Keratinocyte (primary cell): ENCODE data around the gene DNAJC13. TPM values are rescaled to one million over a fixed set of nuclear protein-coding genes. Genes with fewer than 3 reads are reported as not detected.

Experiments
- DNase-seq: peaks from one replicate; pipeline ENCODE4 v3.0.0-alpha.2; 2011; ENCODE audit warnings: low read depth, missing footprints, low spot score
- FAIRE-seq: peaks from 2 replicates; lab custom pipeline; 2011; peaks lifted over from hg19 to GRCh38; lab: Jason Lieb, UNC
- H2AFZ ChIP-seq: 2 replicates; pipeline ENCODE4 v1.6.0; 2012; ENCODE audit warnings: low read length, control low read depth, inconsistent platforms; ENCODE audit not compliant: control insufficient read depth
- H3K27ac ChIP-seq: 2 replicates; pipeline ENCODE4 v1.5.1; 2011; ENCODE audit warnings: low read length; ENCODE audit not compliant: control insufficient read depth, insufficient read depth
- H3K27me3 ChIP-seq: 3 replicates; pipeline ENCODE4 v1.6.0; 2011; ENCODE audit warnings: low read length; ENCODE audit not compliant: control insufficient read depth, insufficient read depth; ENCODE audit errors: extremely low read depth
- H3K36me3 ChIP-seq, 2 experiments: 2 replicates in 1 of 2; 3 replicates in 1 of 2; pipeline ENCODE4 v1.5.1; 2011; ENCODE audit warnings: low read length in 2 of 2, mild to moderate bottlenecking in 1 of 2; ENCODE audit not compliant: control insufficient read depth in 2 of 2, insufficient read depth in 2 of 2; ENCODE audit errors: extremely low read depth in 1 of 2
- H3K4me1 ChIP-seq: 3 replicates; pipeline ENCODE4 v1.5.1; 2011; ENCODE audit warnings: low read length; ENCODE audit not compliant: control insufficient read depth, insufficient read depth; ENCODE audit errors: extremely low read depth
- H3K4me2 ChIP-seq: 3 replicates; pipeline ENCODE4 v1.6.0; 2011; ENCODE audit warnings: low read depth, low read length; ENCODE audit not compliant: control insufficient read depth, insufficient read depth; ENCODE audit errors: extremely low read depth
- H3K4me3 ChIP-seq, 3 experiments: fragments of 200-600 bp in 1 of 3; sonication (generic) in 1 of 3; 2 replicates in 2 of 3; 3 replicates in 1 of 3; pipeline ENCODE4 v1.5.1; 2011 to 2016; ENCODE audit warnings: low read length in 3 of 3, mild to moderate bottlenecking in 3 of 3, control low read depth in 2 of 3, inconsistent platforms in 1 of 3, low read depth in 1 of 3, mixed read lengths in 1 of 3, mixed run types in 1 of 3, moderate library complexity in 1 of 3; ENCODE audit not compliant: control insufficient read depth in 2 of 3, insufficient read depth in 2 of 3; ENCODE audit errors: extremely low read depth in 1 of 3
- H3K79me2 ChIP-seq: 2 replicates; pipeline ENCODE4 v1.6.0; 2012; ENCODE audit warnings: low read length; ENCODE audit not compliant: control insufficient read depth, insufficient read depth
- H3K9ac ChIP-seq: 3 replicates; pipeline ENCODE4 v1.6.0; 2011; ENCODE audit warnings: low read length; ENCODE audit not compliant: control insufficient read depth, insufficient read depth; ENCODE audit errors: extremely low read depth
- H3K9me1 ChIP-seq: 3 replicates; pipeline ENCODE4 v1.6.0; 2011; ENCODE audit warnings: low read length; ENCODE audit not compliant: control insufficient read depth, insufficient read depth; ENCODE audit errors: extremely low read depth
- H3K9me3 ChIP-seq: 2 replicates; pipeline ENCODE4 v1.5.1; 2012; ENCODE audit warnings: low read depth, low read length; ENCODE audit not compliant: control insufficient read depth
- H4K20me1 ChIP-seq: 3 replicates; pipeline ENCODE4 v1.6.0; 2011; ENCODE audit warnings: low read length; ENCODE audit not compliant: control insufficient read depth, insufficient read depth; ENCODE audit errors: extremely low read depth
- EZH2 ChIP-seq: IDR thresholded peaks from one replicate; pipeline ENCODE4 v1.6.1; 2012; ENCODE audit warnings: inconsistent platforms, mild to moderate bottlenecking, low read length, moderate library complexity
- dilution Hi-C: fragments of 300-500 bp; cut with MboI; formaldehyde crosslinking; loops from one replicate; pipeline ENCODE4 v1.7.0; 2020; ENCODE audit warnings: low sequenced_read_pairs; ENCODE audit not compliant: extremely low pct_ligation_motif_present
- polyA plus RNA-seq, 5 experiments: library from polyadenylated mRNA; depleted of rRNA in 3 of 5; stranded (reverse) in 3 of 5; stranded (forward) in 1 of 5; unstranded in 1 of 5; fragments of >200 nt; gene quantifications; 1 replicate in 1 of 5; 2 replicates in 3 of 5; 3 replicates in 1 of 5; pipeline versions ENCODE4 v1.2.1 to v1.2.3, GENCODE V29; 2011 to 2012; ENCODE audit warnings: missing spikeins in 2 of 5, low read depth in 1 of 5, low replicate concordance in 1 of 5
- TF ChIP-seq, protein P1 (sequence below), 3 experiments: IDR thresholded peaks in 1 of 3; conservative IDR thresholded peaks in 1 of 3; optimal IDR thresholded peaks in 1 of 3; 2 replicates in 2 of 3; 3 replicates in 1 of 3; pipeline versions ENCODE3 to v1.5.1; 2011; ENCODE audit warnings: low read length in 3 of 3, mild to moderate bottlenecking in 3 of 3, moderate library complexity in 2 of 3, control low read depth in 1 of 3, inconsistent platforms in 1 of 3; ENCODE audit not compliant: insufficient read depth in 2 of 3; ENCODE audit errors: extremely low read depth in 1 of 3

The DNAJC13 gene
- polyA plus RNA-seq, 1 donor (not counting 4 experiments of a cell fraction or from before 2014, with no cell fraction given): 24.3 TPM

DNA sequence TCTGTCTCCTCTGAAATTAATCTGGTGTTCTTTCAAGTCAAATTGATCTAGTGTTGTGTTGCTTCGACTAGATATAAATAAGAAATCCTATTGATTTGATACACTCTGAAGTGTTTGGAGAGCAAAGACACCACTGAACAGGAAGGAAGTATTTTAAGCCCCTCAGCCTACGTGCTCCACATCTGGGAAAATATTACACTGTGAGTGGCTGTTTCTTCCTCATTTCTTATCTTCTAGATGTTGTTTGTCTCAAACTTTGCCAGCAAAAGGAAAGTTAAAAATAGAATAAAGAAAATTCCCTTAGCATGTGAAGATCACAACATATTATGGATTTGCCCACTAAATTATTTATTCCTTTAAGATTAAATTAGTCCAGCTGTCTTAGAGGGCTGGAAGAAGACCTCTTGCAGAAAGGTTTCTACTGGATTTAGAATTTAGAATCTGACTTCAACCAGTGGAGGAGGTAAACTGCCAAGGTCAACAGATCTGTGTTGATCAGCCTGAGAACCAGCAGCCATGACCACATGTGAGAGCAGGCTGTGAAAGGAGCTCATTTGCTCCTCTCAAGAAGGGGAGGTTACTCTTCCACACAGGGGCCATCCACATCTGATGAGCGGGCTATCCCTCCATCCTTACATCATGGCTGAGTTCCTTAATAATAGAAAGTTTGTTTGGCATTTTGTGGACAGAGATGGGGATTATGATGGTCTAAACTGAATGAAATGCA is 133.4 kb downstream of the DNAJC13 start:
- H2AFZ ChIP-seq: no peak overlapping the region
- H3K27me3 ChIP-seq: no peaks in the 10 kb centered on the region
- no peak overlapping the region for H3K9ac ChIP-seq
- no peaks in the 10 kb centered on the region for H3K36me3 ChIP-seq
- H3K4me1 ChIP-seq: peaks cover 13% of the 10 kb centered on the region
- no peak for TF ChIP-seq EZH2
- TF ChIP-seq, protein P1, sequence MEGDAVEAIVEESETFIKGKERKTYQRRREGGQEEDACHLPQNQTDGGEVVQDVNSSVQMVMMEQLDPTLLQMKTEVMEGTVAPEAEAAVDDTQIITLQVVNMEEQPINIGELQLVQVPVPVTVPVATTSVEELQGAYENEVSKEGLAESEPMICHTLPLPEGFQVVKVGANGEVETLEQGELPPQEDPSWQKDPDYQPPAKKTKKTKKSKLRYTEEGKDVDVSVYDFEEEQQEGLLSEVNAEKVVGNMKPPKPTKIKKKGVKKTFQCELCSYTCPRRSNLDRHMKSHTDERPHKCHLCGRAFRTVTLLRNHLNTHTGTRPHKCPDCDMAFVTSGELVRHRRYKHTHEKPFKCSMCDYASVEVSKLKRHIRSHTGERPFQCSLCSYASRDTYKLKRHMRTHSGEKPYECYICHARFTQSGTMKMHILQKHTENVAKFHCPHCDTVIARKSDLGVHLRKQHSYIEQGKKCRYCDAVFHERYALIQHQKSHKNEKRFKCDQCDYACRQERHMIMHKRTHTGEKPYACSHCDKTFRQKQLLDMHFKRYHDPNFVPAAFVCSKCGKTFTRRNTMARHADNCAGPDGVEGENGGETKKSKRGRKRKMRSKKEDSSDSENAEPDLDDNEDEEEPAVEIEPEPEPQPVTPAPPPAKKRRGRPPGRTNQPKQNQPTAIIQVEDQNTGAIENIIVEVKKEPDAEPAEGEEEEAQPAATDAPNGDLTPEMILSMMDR (optimal IDR thresholded peaks at IDR 0.05 in 1 of 3, IDR thresholded peaks at IDR 0.05 in 1 of 3, conservative IDR thresholded peaks at IDR 0.05 in 1 of 3; ENCODE audit: extremely low read depth in 1 of 3, insufficient read depth in 2 of 3, low read length in 3 of 3): no peak
- FAIRE-seq: no peak
- dilution Hi-C loops: no loop called here
- no peaks in the 10 kb centered on the region for H3K9me3 ChIP-seq
- H3K79me2 ChIP-seq: no peaks in the 10 kb centered on the region
- H3K27ac ChIP-seq: no peak overlapping the region
- DNase-seq: no peak
- H3K4me3 ChIP-seq: no peak overlapping the region
- H4K20me1 ChIP-seq: no peaks in the 10 kb centered on the region
- no peak overlapping the region for H3K4me2 ChIP-seq
- no peaks in the 10 kb centered on the region for H3K9me1 ChIP-seq

- Histone ChIP-seq H3K4me3 (no peak overlapping the region), H3K9me3 (no peaks in the 10 kb centered on the region), H3K27ac (no peak overlapping the region), H3K79me2 (no peaks in the 10 kb centered on the region), H3K4me1 (peaks cover 13% of the 10 kb centered on the region), H3K9me1 (no peaks in the 10 kb centered on the region), H3K27me3 (no peaks in the 10 kb centered on the region), H3K4me2 (no peak overlapping the region), H2AFZ (no peak overlapping the region), H4K20me1 (no peaks in the 10 kb centered on the region), H3K36me3 (peaks cover 0 to 1% of the 10 kb centered on the region in 2 experiments), H3K9ac (no peak overlapping the region)
- FAIRE-seq: no peak
- TF ChIP-seq EZH2: no peak
- TF ChIP-seq, protein P1 (optimal IDR thresholded peaks at IDR 0.05 in 1 of 3, IDR thresholded peaks at IDR 0.05 in 1 of 3, conservative IDR thresholded peaks at IDR 0.05 in 1 of 3; ENCODE audit: extremely low read depth in 1 of 3, insufficient read depth in 2 of 3, low read length in 3 of 3): no peak
- dilution Hi-C loops: no loop called here
- no peak for DNase-seq
Measured at GRCh38 chr3:132553826-132554225, 136.5 kb downstream of the DNAJC13 start.
